ENCODE results near the gene MAML2.

The MAML2 gene

DNA sequence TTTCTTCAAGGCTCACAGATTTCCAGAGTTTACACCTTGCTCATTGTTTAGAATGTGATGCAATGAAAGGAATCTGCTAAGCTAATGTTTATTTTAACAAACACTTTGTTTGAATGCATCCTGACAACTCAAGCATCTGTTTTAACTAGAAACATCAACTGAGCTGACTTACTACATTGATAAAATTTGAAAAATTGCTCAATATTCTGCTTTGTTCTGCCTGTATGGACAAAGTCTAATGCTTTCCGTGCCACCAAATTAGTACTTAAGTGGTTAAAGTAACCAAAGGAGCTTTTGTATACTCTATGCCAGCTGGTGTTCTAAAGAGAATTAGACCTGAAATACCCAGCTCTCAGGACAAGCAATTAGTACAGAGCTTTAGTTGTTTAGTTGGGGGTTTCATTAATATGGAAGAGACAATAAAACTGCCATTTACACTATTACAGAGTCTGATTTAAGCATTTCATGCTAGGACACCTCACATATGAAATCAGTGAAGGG lies 105.2 kb downstream of the MAML2 start:
- DNase-seq (ENCODE audit: low read depth): no peak
- no peak overlapping the region for H3K4me3 ChIP-seq (ENCODE audit: low read depth, low read length)
- TF ChIP-seq, protein P1, sequence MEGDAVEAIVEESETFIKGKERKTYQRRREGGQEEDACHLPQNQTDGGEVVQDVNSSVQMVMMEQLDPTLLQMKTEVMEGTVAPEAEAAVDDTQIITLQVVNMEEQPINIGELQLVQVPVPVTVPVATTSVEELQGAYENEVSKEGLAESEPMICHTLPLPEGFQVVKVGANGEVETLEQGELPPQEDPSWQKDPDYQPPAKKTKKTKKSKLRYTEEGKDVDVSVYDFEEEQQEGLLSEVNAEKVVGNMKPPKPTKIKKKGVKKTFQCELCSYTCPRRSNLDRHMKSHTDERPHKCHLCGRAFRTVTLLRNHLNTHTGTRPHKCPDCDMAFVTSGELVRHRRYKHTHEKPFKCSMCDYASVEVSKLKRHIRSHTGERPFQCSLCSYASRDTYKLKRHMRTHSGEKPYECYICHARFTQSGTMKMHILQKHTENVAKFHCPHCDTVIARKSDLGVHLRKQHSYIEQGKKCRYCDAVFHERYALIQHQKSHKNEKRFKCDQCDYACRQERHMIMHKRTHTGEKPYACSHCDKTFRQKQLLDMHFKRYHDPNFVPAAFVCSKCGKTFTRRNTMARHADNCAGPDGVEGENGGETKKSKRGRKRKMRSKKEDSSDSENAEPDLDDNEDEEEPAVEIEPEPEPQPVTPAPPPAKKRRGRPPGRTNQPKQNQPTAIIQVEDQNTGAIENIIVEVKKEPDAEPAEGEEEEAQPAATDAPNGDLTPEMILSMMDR (IDR thresholded peaks at IDR 0.05; ENCODE audit: insufficient read depth, low read depth, low read length, missing control alignments): no peak

DNA sequence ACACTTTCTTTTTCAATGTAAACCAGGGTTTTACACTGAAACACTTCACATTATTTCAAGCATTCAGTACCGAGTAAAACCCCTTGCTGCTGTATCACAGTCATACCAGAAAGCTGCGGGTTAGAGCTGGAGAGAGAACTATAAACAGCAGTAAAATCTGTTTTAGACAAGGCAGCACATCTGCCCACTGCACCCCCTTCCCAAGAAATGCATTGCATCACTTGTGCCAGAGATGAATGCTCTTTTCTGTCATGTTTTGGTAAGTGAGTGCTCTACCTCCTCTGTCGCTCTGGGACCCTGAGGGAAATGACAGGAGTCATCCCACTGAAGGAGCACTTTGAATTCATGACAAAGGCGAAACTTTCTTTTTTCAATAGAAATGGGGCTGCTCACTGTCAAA lies 107.2 kb downstream of the MAML2 start:
- DNase-seq (ENCODE audit: low read depth): peak; percentile 78
- TF ChIP-seq, protein P1 (IDR thresholded peaks at IDR 0.05; ENCODE audit: insufficient read depth, low read depth, low read length, missing control alignments): no peak
- no peak overlapping the region for H3K4me3 ChIP-seq (ENCODE audit: low read depth, low read length)

DNA sequence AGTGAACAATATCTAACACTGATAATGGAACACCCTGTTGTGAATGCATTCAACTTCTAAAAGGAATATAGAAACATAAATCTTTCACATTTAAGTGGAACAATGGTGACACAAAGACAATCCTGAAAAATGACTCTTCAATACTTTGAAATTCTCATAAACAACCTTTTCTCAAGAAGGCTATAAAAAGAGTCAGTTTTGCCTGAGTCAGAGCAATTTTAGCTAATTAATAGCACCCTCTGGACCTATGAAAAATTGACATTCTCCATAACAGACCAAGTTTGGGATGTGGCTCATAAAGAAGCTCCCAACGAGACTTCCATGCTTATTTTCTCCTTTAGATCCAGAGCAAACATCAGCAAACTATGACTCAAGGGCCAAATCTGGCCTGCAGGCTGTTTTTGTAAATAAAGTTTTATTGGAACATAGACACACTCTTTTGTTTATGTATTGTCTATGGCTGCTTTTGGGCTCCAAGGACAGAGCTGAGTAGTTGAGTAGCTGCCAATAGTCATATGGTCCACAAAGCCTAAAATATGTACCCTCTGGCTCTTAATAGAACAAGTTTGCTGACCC lies 108.0 kb downstream of the MAML2 start:
- no peak for DNase-seq (ENCODE audit: low read depth)
- H3K4me3 ChIP-seq (ENCODE audit: low read depth, low read length): no peak overlapping the region
- TF ChIP-seq, protein P1 (IDR thresholded peaks at IDR 0.05; ENCODE audit: insufficient read depth, low read depth, low read length, missing control alignments): no peak

DNA sequence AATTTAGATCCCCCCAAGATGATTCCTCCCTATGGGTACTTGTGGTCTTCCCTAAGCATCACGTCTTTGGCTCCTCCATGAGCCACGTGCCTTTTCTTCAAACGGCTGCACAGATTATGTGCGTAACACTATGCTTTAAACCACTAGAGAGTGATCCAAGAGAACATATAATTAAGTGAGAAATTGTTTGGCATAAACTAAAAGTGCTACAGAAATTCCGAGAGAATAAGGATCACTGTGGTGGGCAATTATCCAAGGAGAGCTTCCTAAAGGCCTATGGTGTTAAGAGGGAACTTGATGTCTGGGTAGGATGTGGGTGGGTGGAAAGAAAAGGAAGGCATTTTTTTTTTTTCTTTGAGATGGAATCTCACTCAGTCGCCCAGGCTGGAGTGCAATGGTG lies 110.9 kb downstream of the MAML2 start:
- no peak for DNase-seq (ENCODE audit: low read depth)
- no peak overlapping the region for H3K4me3 ChIP-seq (ENCODE audit: low read depth, low read length)

DNA sequence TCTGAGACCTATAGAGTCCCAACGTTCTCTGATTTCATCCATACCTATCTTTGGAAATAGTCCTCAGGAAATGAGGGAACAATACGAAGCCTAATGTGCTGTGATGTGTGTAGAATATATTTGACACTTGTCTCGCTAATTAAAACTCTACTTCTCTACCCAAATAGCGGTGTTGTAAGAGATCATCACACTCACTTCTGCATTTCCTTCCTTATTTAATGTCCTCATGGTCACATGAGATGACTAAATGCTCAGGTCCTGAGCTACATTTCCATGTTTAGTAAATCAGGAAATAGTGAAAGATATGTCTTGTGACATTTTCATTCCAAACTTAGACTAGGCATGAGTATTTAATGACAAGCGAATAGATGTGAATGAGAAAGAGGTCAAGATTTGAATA lies 112.3 kb downstream of the MAML2 start:
- no peak overlapping the region for H3K4me3 ChIP-seq (ENCODE audit: low read depth, low read length)
- TF ChIP-seq, protein P1 (IDR thresholded peaks at IDR 0.05; ENCODE audit: insufficient read depth, low read depth, low read length, missing control alignments): no peak
- DNase-seq (ENCODE audit: low read depth): no peak

More for the DNA sequence above, 110.9 kb downstream of the MAML2 start:
- TF ChIP-seq, protein P1 (IDR thresholded peaks at IDR 0.05; ENCODE audit: insufficient read depth, low read depth, low read length, missing control alignments): no peak

DNA sequence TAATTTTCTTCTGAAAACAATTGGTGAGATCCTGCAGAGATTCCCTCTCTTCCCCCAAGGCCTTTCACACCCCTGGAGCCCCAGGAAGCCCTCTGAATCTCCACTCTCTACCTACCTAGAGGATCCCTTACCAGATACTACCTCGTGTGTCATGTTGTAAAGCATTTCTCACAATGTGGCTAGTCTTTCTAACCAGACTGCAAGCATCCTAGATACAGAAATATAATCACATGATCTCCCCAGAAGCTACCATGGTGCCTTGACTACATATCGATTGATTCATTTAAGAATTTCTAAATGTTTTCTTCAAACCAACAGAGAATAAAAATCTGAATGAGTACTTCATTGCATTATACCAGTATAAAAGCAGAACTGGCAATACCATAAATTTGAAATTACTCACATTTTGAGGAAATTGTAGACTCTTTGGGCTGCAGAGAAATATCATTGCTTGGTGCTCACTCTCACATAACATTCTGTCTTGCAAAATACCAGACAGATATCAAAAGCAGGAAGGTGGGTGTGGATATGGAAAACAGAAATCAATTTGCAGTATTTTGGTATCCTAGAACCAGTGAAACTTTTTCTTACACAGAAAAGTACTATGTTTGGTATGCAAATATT lies 113.5 kb downstream of the MAML2 start:
- DNase-seq (ENCODE audit: low read depth): no peak
- H3K4me3 ChIP-seq (ENCODE audit: low read depth, low read length): no peak overlapping the region
- TF ChIP-seq, protein P1 (IDR thresholded peaks at IDR 0.05; ENCODE audit: insufficient read depth, low read depth, low read length, missing control alignments): no peak
